ENCODE results near the gene RFX1.

- TF ChIP-seq EZH2 (IDR thresholded peaks at IDR 0.05; ENCODE audit: low read length) = no peak
- no peak for TF ChIP-seq CTCF (optimal IDR thresholded peaks at IDR 0.05 in 1 of 3, IDR thresholded peaks at IDR 0.05 in 1 of 3, conservative IDR thresholded peaks at IDR 0.05 in 1 of 3; ENCODE audit: extremely low read depth in 1 of 3, insufficient read depth in 2 of 3, low read length in 3 of 3)
Observed at GRCh38 chr19:14012378-14012915, 6.3 kb upstream of the RFX1 start.
